DND-41 (cell line): ENCODE results near the gene LMOD3.

Experiments
- CTCF ChIP-seq: IDR thresholded peaks from 2 replicates; pipeline ENCODE4 v1.5.1; 2012; ENCODE audit warnings: borderline replicate concordance, low read length, moderate library complexity, mild to moderate bottlenecking; ENCODE audit not compliant: poor library complexity, severe bottlenecking; ENCODE audit errors: extremely low read depth
- EZH2 ChIP-seq: IDR thresholded peaks from 3 replicates; pipeline ENCODE4 v1.6.1; 2012; ENCODE audit warnings: borderline replicate concordance, low read depth, mild to moderate bottlenecking, moderate library complexity, low read length, inconsistent platforms; ENCODE audit not compliant: severe bottlenecking

- TF ChIP-seq CTCF (no peak), EZH2 (no peak)
Observed at GRCh38 chr3:69082805-69083204, 39.6 kb downstream of the LMOD3 start.
